HG03159 (cell line): Measurements from ENCODE around the gene DTHD1.

Experiments used
- ATAC-seq: cut with Tn5 transposase; IDR thresholded peaks from one replicate; pipeline ENCODE4 v1.9.1; 2021; ENCODE audit warnings: mild to moderate bottlenecking, moderate library complexity; ENCODE audit not compliant: unreplicated experiment

Gene DTHD1

GRCh38 chr4:36312511-36312910, 31.1 kb downstream of the DTHD1 start:
- ATAC-seq = no peak

DNA sequence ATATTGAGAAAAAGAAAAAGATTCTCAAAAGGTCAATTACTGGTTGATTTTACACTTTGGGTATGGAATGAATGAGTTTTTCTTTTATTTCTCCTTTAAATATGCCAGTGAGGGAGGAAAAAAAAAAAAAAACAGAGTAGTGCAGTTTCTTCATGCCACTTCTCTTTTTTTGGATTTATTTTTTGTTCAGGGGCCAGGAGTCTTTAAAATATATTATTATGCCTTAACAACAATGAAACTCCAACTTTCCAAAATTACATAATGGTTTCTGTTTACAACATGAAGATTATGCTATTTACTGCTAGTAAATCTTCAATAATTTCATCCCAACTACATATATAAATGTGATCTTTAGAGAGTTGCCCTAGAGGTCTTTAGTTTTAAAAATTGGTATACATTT, 31.9 kb downstream of the DTHD1 start:
- no peak for ATAC-seq

GRCh38 chr4:36313703-36314102, 32.3 kb downstream of the DTHD1 start:
- no peak for ATAC-seq

DNA sequence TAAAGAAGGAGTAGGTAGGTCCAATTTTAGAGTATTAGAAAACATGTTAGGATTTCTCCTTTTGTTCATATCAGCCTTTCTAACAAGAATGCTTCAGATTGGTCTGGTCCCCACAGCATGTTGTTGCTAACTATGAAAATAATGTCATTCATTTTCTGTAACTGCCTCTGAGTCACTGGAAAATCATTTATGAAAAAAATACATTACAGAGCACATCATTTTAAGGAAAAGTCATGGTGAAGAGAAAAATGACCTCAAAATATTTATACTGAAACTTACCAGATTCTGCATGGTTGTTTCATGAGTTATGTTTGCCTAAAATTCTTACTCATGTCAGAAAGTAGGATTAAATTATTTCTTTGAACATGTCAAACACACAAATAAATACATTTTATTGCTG, 35.2 kb downstream of the DTHD1 start:
- ATAC-seq = no peak

- no peak for ATAC-seq
These were observed 36.3 kb downstream of the DTHD1 start for GRCh38 chr4:36317721-36318120.

DNA sequence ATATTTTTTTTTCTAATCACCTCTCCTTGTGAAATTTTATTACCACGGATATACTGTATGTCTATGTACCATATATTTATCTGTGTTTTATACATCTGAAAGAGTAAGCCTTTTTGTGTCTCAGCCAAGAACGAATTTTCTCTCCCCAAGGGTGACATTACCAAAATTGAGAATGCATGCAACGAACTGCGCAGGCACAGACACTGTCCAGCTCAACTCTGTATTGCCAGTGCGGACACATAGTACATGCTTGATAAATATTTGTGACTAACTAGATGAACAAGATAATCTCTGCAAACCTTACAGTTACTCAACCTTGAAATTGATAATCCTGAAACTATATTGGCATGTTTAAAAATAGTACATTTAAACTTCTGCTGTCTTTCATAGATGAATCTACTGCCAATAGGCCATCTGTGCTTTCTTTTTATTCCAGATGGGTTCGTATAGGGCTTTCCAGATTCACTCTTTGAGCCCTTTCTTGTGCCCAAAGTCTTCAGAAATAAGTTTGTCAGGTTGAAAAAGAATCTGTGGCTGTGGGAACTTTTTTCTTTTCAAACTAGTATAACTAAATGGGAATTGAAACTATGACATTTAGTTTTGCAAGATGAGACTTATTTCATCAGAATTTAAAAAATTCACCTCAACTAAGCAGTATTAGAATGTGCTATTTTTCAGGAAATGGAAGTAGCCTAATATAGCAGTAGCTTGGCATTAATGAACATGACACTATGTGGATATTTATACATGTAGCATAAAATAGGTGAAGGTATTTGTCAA, 38.9 kb downstream of the DTHD1 start:
- peak; percentile 37 for ATAC-seq

GRCh38 chr4:36321176-36321575, 39.8 kb downstream of the DTHD1 start:
- no peak for ATAC-seq

GRCh38 chr4:36322921-36323354, 41.5 kb downstream of the DTHD1 start:
- no peak for ATAC-seq

GRCh38 chr4:36323816-36324419, 42.5 kb downstream of the DTHD1 start:
- ATAC-seq = no peak

DNA sequence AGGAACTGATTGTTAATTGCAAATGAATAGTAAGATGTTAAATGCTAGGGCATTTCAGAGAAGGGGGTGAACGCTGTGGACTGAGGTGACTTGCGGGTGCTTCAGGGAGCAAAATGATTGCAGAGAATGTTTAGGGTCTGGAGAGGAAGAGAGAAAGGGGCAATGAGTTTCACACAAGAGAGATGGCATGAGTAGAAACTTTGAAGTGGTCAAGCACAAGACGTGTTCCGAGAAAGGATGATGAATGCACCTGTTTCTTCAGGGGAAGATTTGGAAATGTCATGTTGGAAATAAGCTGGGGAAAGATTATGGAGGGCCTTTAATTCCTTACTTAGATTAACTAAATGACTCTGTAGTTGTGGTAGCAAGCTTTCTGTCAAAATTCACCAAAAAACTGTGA, 43.4 kb downstream of the DTHD1 start:
- no peak for ATAC-seq

DNA sequence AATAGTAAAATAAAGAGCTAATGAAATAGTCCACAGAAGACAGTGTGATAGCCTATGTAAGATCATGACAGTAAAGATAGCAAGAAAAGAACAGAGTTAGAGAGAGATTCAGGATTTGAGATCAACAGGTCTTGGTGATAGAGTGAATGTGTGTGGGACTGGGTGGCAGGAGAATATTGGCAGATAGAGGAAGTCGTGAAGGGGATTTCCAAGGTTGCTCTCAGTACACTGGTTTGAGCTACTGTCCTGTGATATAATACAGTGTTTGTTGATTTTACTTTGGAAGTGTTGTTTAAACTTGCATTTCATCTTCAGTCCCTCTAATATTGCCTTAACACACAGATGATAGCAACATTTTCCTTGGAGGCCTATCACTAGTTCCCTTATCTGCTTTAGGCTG, 44.1 kb downstream of the DTHD1 start:
- peak; percentile 78 for ATAC-seq

DNA sequence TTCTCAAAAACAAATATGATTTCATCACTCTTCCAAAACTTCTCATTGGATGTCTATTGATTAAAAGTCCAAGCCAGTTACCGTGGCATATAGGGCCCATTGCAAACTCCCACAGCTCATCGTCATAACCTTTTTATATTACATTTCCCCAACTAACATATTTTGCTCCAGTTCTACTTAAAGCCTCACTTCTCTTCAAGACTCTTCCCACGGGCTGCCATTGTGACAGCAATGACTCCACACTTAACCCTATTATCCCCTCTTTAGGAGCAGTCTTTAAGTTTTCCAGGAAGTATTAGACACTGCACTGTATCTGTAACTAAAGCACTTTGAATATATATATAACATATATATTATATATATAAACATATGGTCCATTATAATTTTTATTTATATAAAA, 44.5 kb downstream of the DTHD1 start:
- no peak for ATAC-seq

DNA sequence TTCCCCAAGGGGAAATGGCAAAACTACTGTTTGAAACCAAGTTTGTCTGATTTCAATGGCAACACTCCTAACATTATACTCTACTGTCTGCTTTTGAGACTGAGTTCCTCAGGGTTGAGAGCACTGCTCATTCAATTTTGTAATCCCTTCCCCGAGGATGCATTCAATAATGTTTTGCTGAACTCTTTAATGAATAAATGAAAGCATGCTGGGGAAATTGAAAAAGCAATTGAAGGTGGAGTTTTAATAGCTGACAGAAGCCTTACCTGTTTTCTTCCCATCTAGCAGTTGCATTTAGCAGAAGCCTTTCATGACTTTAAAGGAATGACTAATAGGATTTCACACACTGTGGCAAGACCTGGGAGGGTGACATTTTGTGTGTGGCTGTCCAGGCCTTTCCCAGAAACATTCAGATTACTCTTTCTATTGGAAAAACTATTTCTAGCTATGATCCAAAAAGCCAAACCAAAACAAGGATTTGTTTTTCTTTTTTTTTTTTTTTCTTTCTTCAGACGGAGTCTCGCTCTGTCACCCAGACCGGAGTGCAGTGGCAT, 45.1 kb downstream of the DTHD1 start:
- ATAC-seq = no peak

GRCh38 chr4:36327400-36327799, 46.0 kb downstream of the DTHD1 start:
- ATAC-seq = no peak

DNA sequence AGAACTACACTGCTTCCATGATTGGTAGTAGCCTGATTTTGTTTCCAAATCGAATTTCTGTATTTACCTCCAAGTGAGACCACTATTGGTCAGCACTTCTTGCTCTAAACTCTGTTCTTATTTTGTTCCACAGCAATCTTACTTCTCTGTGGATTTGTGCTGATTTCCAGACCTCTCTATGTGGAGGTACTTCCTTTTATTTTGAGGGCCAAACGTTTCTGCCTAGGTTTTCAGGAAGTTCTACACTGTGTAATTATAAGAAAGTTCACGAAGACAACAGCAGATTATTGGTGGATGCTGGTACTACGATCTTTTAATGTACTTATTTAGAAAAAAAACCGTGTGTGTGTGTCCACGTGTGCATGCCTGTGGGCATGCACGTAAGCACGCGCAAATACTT, 46.7 kb downstream of the DTHD1 start:
- ATAC-seq = no peak

DNA sequence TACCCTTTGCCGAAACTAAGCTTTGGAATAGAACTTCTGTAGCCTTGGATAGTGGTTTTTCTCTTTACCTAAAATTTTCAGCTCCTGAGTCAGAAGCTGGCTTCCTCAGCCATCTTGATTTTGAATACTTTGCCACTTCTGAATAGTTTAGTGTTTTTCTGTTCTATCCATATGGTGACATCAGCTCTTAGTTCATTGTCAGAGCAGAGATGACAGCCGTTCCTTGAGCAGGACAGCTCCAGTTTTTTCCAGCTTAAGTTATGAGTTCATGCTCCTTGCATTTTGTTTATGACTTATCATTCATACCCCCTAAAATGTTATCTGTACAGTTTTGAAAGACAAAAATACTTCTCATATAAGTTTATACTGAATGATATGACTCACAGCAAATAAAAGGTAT, 47.8 kb downstream of the DTHD1 start:
- no peak for ATAC-seq

GRCh38 chr4:36330796-36331195, 49.4 kb downstream of the DTHD1 start:
- no peak for ATAC-seq

DNA sequence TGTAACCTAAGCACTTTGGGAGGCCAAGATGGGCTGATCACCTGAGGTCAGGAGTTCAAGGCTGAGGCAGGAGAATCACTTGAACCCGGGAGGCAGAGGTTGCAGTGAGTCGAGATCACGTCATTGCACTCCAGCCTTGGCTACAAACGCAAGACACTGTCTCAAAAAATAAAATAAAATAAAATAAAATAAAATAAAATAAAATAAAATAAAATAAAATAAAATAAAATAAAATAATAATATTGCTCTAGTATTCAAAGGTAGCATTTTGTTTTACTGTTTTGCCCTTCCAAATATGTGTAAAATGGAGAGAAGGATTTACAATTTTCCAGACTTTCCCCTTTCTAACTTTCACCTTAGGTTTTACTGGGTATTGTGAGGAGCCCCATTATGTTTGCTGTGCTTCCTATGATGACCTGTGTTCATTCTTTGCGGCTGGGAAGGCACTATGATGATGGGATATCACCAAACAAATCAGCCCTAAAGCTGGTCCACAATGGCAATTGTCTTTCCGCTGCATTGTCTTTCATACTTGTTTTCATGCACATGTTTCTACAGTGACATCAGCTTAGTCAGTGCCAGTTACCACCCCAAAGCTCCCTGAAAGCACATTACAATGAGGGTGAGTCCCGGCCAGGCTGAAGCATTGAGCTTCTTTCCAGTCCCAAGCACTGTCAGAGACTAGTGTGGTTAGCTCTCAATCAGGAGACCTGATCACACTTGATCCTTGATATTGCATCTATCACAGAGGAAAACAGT, 50.8 kb downstream of the DTHD1 start:
- ATAC-seq = peak; percentile 71

GRCh38 chr4:36332782-36333131, 51.3 kb downstream of the DTHD1 start:
- peak; percentile 99 for ATAC-seq

DNA sequence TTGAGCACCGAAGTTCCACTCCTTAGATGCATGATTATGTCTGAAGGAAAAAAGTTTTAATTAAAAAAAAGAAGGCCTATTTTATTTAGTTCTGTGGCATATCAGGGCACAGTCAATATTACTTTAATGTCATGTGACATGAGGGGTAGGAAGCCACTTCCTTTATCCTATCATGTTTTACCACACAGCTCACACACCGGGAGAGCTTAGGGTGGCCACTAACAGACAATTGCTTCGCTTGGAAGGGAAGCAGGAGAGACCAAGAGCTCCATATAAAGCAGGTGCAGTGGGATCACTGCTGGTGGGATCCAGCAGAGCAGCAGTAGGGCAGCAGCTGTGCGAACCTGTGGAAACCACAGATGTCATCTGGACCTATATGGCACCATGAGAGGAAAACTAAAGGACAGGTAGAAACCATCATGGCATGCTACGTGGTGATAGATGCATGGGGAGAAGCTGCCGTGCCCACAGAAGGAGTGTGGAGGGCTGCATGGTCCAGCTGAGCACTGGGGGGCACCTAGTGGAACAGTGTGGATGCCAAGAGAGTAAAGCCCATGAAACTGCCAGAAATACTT, 52.0 kb downstream of the DTHD1 start:
- no peak for ATAC-seq

- no peak for ATAC-seq
These were observed 56.3 kb downstream of the DTHD1 start for GRCh38 chr4:36337665-36338185.
